ENCODE data around the gene CDC14C.

CDC14C gene

DNA sequence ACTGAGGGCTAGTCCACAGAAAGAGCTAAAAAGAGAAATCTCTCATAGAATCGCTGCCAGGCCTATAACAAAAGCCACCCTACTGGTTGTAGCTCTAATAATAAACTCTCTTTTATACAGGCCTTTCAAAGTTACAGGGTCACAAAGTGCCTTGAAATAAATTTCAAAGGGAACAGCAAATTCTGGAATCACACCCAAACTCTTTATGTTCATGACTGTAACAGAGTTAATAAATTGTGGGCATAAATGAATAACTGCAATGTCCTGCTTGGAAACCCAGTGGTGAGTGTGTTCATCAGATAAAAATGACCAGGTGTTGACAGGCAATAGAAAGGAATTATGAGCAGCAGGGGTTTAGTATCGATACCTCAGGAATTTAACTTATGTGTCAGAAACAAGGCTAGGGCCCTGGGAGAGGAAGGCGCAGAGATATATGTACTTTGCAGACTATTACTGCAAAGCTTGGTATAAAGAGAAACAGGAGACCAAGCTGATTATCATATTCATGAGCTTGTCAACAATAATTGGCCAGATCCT, 9.3 kb downstream of the CDC14C start:
- Mint-ChIP-seq H3K36me3 (ENCODE audit: low read depth) (no peaks in the 10 kb centered on the region), H3K4me1 (no peaks in the 10 kb centered on the region), H3K4me3 (no peak overlapping the region), H3K27ac (peak overlapping the region; percentile 47 to 54 (median 50)), H3K9me3 (no peaks in the 10 kb centered on the region), H3K27me3 (ENCODE audit: low read depth) (no peaks in the 10 kb centered on the region)
- TF ChIP-seq, protein P1, sequence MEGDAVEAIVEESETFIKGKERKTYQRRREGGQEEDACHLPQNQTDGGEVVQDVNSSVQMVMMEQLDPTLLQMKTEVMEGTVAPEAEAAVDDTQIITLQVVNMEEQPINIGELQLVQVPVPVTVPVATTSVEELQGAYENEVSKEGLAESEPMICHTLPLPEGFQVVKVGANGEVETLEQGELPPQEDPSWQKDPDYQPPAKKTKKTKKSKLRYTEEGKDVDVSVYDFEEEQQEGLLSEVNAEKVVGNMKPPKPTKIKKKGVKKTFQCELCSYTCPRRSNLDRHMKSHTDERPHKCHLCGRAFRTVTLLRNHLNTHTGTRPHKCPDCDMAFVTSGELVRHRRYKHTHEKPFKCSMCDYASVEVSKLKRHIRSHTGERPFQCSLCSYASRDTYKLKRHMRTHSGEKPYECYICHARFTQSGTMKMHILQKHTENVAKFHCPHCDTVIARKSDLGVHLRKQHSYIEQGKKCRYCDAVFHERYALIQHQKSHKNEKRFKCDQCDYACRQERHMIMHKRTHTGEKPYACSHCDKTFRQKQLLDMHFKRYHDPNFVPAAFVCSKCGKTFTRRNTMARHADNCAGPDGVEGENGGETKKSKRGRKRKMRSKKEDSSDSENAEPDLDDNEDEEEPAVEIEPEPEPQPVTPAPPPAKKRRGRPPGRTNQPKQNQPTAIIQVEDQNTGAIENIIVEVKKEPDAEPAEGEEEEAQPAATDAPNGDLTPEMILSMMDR (IDR thresholded peaks at IDR 0.05; ENCODE audit: unreplicated experiment in 3 of 3): no peak

DNA sequence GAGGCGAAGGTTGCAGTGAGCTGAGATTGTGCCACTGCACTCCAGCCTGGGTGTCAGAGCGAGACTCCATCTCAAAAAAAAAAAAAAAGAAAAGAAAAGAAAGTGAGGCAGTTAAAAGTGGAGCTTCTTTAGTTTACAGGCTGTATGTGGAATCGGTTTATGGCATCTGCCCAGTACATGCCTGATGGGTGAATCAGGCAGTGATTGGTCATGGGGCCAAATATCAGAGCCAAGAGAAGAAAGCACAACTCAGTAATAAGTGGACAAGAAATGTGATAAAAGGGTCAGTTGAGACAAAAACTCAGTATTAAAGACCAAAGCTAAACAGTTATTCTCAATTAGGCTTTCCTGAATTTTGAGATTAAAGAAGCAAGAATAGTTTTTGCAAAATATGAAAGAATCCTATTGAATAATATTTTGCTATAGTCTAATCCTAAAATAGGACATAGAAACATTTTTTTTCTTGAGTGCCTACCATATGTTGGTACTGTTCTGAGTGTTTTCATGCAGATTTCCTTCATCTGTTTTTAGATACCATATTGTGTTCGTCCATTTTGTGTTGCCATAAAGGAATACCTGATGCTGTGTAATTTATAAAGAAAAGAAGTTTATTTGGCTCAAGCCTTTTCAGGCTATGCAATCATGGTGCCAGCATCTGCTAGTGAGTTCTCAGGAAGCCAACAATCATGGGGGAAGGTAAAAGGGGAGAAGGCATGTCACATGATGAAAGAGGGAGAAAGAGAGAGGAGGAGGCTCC, 14.4 kb downstream of the CDC14C start:
- Mint-ChIP-seq H3K4me1 (peaks cover 7% of the 10 kb centered on the region), H3K27ac (no peak overlapping the region), H3K27me3 (ENCODE audit: low read depth) (no peaks in the 10 kb centered on the region), H3K9me3 (no peaks in the 10 kb centered on the region), H3K36me3 (ENCODE audit: low read depth) (no peaks in the 10 kb centered on the region), H3K4me3 (no peak overlapping the region)
- TF ChIP-seq, protein P1 (IDR thresholded peaks at IDR 0.05; ENCODE audit: unreplicated experiment in 3 of 3): no peak

DNA sequence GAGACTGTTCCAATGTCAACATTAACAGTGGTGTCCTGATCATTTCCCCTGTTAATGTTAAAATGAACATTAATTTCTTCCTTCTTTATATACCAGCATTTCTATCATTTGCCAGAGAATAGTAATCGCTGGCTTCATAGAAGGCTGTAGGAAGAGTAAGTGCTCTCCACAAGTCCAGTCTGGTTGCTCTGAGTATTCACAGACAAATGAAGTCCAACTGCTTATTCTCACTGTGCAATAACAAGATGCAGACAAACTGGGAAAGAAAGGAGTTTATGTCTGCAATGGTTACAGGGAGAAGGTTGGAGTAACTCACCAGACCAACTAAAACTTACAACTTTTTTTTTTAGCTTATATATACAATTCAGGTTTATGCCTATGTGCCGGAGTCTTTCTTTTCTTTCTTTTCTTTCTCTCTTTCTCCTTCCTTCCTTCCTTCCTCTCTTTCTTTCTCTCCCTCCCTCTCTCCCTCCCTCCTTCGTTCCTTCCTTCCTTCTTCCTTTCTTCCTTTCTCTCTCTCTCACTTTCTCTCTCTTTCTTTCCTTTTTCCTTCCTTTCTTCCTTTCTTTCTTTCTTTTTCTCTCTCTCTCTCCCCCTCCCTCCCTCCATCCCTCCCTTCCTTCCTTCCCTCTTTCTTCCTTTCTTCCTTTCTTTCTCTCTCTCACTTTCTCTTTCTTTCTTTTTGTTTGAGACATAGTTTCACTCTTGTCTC, 19.1 kb downstream of the CDC14C start:
- TF ChIP-seq, protein P1 (IDR thresholded peaks at IDR 0.05; ENCODE audit: unreplicated experiment in 3 of 3): no peak
- Mint-ChIP-seq H3K27me3 (ENCODE audit: low read depth) (no peaks in the 10 kb centered on the region), H3K4me3 (no peak overlapping the region), H3K36me3 (ENCODE audit: low read depth) (no peaks in the 10 kb centered on the region), H3K4me1 (peaks cover 7% of the 10 kb centered on the region), H3K9me3 (peaks cover 3% of the 10 kb centered on the region), H3K27ac (peak overlapping the region in 1 of 3 experiments; percentile 44)

DNA sequence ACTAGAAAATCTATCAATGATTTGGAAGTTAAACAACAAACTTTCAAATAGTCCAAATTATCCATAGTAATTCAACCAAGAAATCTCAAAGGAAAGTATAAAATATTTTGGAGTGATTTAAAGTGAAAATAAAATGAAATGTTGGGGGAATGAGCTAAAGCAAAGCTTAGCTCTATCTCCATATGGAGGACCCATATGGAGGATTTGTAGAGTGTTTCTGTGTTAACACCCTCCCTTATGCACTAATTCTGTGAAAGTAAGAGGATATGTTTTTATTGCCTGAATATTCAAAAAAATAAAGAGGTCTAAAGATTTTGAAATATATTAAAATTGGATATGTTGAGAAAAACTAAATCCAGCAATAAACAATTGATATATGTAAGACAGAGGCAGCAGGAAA, 31.6 kb downstream of the CDC14C start:
- peaks cover 6% of the 10 kb centered on the region for H3K4me1 Mint-ChIP-seq
- H3K9me3 Mint-ChIP-seq: peaks cover 6% of the 10 kb centered on the region
- no peaks in the 10 kb centered on the region for H3K36me3 Mint-ChIP-seq (ENCODE audit: low read depth)
- peaks cover 4% of the 10 kb centered on the region for H3K27me3 Mint-ChIP-seq (ENCODE audit: low read depth)
- no peak overlapping the region for H3K27ac Mint-ChIP-seq
- TF ChIP-seq, protein P1 (IDR thresholded peaks at IDR 0.05; ENCODE audit: unreplicated experiment in 3 of 3): no peak
- H3K4me3 Mint-ChIP-seq: no peak overlapping the region

DNA sequence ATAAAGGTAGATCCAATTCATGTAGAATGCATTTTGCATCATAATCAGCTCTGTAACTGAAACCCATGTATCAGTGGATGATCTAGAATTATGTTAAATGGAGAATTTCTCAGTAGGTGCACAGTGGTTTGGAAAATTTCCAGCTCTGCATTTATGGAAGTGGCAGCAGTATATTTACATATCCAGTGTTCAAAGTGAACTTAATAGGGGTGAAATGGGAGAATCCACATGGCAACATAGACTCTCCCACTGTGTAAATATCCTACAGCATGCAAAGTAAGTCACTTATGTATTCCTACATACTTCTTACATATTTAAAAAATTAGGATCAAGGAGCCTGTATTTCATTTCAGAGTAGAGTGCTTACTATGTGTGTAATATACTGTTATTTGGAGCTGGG, 35.3 kb downstream of the CDC14C start:
- no peaks in the 10 kb centered on the region for H3K9me3 Mint-ChIP-seq
- no peaks in the 10 kb centered on the region for H3K36me3 Mint-ChIP-seq (ENCODE audit: low read depth)
- H3K4me1 Mint-ChIP-seq: peaks cover 26% of the 10 kb centered on the region
- H3K4me3 Mint-ChIP-seq: no peak overlapping the region
- TF ChIP-seq, protein P1 (IDR thresholded peaks at IDR 0.05; ENCODE audit: unreplicated experiment in 3 of 3): no peak
- peak overlapping the region in 1 of 3 experiments; percentile 3 for H3K27ac Mint-ChIP-seq
- no peaks in the 10 kb centered on the region for H3K27me3 Mint-ChIP-seq (ENCODE audit: low read depth)

Data from nephron (organoid).